ENCODE results near the gene PUS1. TPM values are rescaled to one million over a fixed set of nuclear protein-coding genes. Genes with fewer than 3 reads are reported as not detected.

The PUS1 gene
- total and polyA plus RNA-seq, 2 experiments from 2014 or later: 10.2 to 10.7 TPM

DNA sequence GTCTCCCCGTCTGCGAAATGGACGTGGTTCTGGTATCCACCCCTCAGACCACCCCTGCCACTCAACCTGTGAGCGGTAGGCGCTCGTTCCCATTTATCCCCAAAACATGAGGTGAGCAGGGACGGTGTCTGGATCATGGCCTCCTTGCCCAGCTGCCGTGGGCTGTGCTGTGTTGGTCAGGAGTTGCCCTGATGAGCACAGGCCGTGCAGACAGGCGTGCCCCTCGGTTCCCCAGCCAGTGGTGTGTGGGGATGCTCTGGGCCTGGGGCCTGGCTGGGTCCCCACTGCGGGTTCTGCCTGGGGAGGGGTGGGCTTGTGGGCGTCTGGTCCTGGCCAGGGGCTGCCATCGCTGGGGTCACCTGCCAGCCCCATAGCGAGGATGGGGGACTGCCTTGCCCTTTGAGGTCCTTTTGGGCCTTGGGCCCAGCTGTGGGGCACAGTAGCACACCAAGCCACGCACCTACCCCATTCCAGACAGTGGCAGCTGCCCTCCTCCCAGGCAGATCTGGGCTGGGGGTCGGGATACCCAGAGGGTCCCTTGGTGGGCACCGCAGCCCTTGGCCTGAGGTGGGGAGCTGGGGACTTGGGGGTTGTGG is 11.3 kb upstream of the PUS1 start:
- DNase-seq (ENCODE audit: low spot score): no peak
- WGBS (ENCODE audit: low lambda C conversion rate, missing lambda C conversion rate): 90% methylated on average over 18 of the region's 18 CpGs
- Histone ChIP-seq H3K27me3 (no peaks in the 10 kb centered on the region), H3K4me2 (no peak overlapping the region), H3K9me2 (replicated peaks; ENCODE audit: insufficient read depth) (no peaks in the 10 kb centered on the region), H3K4me1 (ENCODE audit: insufficient read depth) (no peaks in the 10 kb centered on the region), H3K27ac (no peak overlapping the region), H4K20me1 (ENCODE audit: insufficient read depth, poor library complexity, severe bottlenecking) (no peaks in the 10 kb centered on the region), H3K4me3 (no peak overlapping the region), H3K36me3 (replicated peaks; ENCODE audit: insufficient read depth, low read depth) (no peaks in the 10 kb centered on the region), H3K79me2 (no peaks in the 10 kb centered on the region), H2AFZ (no peak overlapping the region), H3K9me3 (ENCODE audit: low read depth) (no peaks in the 10 kb centered on the region)
- TF ChIP-seq EZH2phosphoT487 (IDR thresholded peaks at IDR 0.05; ENCODE audit: low read depth, severe bottlenecking, unreplicated experiment) (no peak), EZH2 (IDR thresholded peaks at IDR 0.05; ENCODE audit: borderline replicate concordance) (no peak)
- TF ChIP-seq, protein P1, sequence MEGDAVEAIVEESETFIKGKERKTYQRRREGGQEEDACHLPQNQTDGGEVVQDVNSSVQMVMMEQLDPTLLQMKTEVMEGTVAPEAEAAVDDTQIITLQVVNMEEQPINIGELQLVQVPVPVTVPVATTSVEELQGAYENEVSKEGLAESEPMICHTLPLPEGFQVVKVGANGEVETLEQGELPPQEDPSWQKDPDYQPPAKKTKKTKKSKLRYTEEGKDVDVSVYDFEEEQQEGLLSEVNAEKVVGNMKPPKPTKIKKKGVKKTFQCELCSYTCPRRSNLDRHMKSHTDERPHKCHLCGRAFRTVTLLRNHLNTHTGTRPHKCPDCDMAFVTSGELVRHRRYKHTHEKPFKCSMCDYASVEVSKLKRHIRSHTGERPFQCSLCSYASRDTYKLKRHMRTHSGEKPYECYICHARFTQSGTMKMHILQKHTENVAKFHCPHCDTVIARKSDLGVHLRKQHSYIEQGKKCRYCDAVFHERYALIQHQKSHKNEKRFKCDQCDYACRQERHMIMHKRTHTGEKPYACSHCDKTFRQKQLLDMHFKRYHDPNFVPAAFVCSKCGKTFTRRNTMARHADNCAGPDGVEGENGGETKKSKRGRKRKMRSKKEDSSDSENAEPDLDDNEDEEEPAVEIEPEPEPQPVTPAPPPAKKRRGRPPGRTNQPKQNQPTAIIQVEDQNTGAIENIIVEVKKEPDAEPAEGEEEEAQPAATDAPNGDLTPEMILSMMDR (IDR thresholded peaks at IDR 0.05; ENCODE audit: poor library complexity): no peak

DNA sequence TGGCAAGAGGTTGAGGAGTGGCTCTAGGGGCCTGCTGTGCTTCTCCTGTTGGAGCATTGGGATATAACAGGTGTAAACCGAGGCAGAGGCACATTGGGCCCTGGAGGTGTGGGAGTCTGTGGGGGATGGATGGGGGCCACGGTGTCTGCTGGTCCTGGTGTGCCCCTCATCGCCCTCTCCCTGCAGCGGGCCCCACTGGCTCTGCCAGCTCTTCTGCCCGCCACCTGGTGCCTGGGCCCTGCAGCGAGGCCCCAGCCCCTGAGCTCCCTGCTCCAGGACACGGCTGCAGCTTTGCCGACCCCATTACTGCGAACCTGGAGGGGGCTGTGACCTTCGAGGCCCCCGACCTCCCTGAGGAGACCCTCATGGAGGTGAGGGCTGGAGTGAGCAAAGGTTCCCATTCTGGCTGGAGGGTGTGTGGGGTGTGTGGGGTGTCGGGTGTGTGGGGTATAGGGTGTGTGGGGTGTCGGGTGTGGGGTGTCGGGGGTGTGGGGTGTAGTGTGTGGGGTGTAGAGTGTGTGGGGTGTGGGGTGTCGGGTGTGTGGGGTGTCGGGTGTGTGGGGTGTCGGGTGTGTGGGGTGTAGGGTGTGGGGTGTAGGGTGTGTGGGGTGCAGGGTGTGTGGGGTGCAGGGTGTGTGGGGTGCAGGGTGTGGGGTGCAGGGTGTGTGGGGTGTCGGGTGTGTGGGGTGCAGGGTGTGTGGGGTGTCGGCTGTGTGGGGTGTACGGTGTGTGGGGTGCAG is 10.6 kb upstream of the PUS1 start:
- no peaks in the 10 kb centered on the region for H3K79me2 ChIP-seq
- H3K27me3 ChIP-seq: no peaks in the 10 kb centered on the region
- H3K9me3 ChIP-seq (ENCODE audit: low read depth): no peaks in the 10 kb centered on the region
- no peak overlapping the region for H3K4me2 ChIP-seq
- H3K4me1 ChIP-seq (ENCODE audit: insufficient read depth): no peaks in the 10 kb centered on the region
- H3K27ac ChIP-seq: no peak overlapping the region
- H2AFZ ChIP-seq: no peak overlapping the region
- H4K20me1 ChIP-seq (ENCODE audit: insufficient read depth, poor library complexity, severe bottlenecking): no peaks in the 10 kb centered on the region
- no peak overlapping the region for H3K4me3 ChIP-seq
- no peaks in the 10 kb centered on the region for H3K9me2 ChIP-seq (replicated peaks; ENCODE audit: insufficient read depth)
- no peak for TF ChIP-seq EZH2 (IDR thresholded peaks at IDR 0.05; ENCODE audit: borderline replicate concordance)
- TF ChIP-seq, protein P1 (IDR thresholded peaks at IDR 0.05; ENCODE audit: poor library complexity): no peak
- no peak for TF ChIP-seq EZH2phosphoT487 (IDR thresholded peaks at IDR 0.05; ENCODE audit: low read depth, severe bottlenecking, unreplicated experiment)
- 90% methylated on average over 11 of the region's 20 CpGs for WGBS (ENCODE audit: low lambda C conversion rate, missing lambda C conversion rate)
- no peak for DNase-seq (ENCODE audit: low spot score)
- no peaks in the 10 kb centered on the region for H3K36me3 ChIP-seq (replicated peaks; ENCODE audit: insufficient read depth, low read depth)

DNA sequence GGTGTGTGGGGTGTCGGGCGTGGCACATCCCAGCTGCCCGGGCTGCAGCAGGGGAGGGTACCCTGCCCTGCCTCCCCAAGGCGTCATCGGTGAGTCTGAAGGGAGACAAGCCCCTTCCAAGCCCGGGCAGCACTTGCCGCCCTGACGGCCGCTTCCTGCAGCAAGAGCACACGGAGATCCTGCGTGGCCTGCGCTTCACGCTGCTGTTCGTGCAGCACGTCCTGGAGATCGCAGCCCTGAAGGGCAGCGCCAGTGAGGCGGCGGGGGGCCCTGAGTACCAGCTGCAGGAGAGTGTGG is 10.1 kb upstream of the PUS1 start:
- Histone ChIP-seq H3K9me3 (ENCODE audit: low read depth) (no peaks in the 10 kb centered on the region), H2AFZ (no peak overlapping the region), H3K27ac (no peak overlapping the region), H3K36me3 (replicated peaks; ENCODE audit: insufficient read depth, low read depth) (no peaks in the 10 kb centered on the region), H3K4me2 (no peak overlapping the region), H3K9me2 (replicated peaks; ENCODE audit: insufficient read depth) (no peaks in the 10 kb centered on the region), H3K4me3 (no peak overlapping the region), H3K27me3 (no peaks in the 10 kb centered on the region), H3K4me1 (ENCODE audit: insufficient read depth) (no peaks in the 10 kb centered on the region), H3K79me2 (no peaks in the 10 kb centered on the region), H4K20me1 (ENCODE audit: insufficient read depth, poor library complexity, severe bottlenecking) (no peaks in the 10 kb centered on the region)
- 97% methylated on average over 16 of the region's 19 CpGs for WGBS (ENCODE audit: low lambda C conversion rate, missing lambda C conversion rate)
- DNase-seq (ENCODE audit: low spot score): no peak
- TF ChIP-seq EZH2phosphoT487 (IDR thresholded peaks at IDR 0.05; ENCODE audit: low read depth, severe bottlenecking, unreplicated experiment) (no peak), EZH2 (IDR thresholded peaks at IDR 0.05; ENCODE audit: borderline replicate concordance) (no peak)
- TF ChIP-seq, protein P1 (IDR thresholded peaks at IDR 0.05; ENCODE audit: poor library complexity): no peak

All from hepatocyte (in vitro differentiated cells).